ENCODE measurements around the gene B3GNT3. TPM values are rescaled to one million over a fixed set of nuclear protein-coding genes. Genes with fewer than 3 reads are reported as not detected.

Gene B3GNT3
- total and polyA plus RNA-seq, 2 of the 13 experiments (the other 11 are each of a cell fraction or from before 2014, with no cell fraction given): 0.86 to 4.0 TPM

GRCh38 chr19:17751103-17751911, 43.6 kb upstream of the B3GNT3 start, which contains the start of gene FCHO1 (continued):
- TF ChIP-seq, protein P1, sequence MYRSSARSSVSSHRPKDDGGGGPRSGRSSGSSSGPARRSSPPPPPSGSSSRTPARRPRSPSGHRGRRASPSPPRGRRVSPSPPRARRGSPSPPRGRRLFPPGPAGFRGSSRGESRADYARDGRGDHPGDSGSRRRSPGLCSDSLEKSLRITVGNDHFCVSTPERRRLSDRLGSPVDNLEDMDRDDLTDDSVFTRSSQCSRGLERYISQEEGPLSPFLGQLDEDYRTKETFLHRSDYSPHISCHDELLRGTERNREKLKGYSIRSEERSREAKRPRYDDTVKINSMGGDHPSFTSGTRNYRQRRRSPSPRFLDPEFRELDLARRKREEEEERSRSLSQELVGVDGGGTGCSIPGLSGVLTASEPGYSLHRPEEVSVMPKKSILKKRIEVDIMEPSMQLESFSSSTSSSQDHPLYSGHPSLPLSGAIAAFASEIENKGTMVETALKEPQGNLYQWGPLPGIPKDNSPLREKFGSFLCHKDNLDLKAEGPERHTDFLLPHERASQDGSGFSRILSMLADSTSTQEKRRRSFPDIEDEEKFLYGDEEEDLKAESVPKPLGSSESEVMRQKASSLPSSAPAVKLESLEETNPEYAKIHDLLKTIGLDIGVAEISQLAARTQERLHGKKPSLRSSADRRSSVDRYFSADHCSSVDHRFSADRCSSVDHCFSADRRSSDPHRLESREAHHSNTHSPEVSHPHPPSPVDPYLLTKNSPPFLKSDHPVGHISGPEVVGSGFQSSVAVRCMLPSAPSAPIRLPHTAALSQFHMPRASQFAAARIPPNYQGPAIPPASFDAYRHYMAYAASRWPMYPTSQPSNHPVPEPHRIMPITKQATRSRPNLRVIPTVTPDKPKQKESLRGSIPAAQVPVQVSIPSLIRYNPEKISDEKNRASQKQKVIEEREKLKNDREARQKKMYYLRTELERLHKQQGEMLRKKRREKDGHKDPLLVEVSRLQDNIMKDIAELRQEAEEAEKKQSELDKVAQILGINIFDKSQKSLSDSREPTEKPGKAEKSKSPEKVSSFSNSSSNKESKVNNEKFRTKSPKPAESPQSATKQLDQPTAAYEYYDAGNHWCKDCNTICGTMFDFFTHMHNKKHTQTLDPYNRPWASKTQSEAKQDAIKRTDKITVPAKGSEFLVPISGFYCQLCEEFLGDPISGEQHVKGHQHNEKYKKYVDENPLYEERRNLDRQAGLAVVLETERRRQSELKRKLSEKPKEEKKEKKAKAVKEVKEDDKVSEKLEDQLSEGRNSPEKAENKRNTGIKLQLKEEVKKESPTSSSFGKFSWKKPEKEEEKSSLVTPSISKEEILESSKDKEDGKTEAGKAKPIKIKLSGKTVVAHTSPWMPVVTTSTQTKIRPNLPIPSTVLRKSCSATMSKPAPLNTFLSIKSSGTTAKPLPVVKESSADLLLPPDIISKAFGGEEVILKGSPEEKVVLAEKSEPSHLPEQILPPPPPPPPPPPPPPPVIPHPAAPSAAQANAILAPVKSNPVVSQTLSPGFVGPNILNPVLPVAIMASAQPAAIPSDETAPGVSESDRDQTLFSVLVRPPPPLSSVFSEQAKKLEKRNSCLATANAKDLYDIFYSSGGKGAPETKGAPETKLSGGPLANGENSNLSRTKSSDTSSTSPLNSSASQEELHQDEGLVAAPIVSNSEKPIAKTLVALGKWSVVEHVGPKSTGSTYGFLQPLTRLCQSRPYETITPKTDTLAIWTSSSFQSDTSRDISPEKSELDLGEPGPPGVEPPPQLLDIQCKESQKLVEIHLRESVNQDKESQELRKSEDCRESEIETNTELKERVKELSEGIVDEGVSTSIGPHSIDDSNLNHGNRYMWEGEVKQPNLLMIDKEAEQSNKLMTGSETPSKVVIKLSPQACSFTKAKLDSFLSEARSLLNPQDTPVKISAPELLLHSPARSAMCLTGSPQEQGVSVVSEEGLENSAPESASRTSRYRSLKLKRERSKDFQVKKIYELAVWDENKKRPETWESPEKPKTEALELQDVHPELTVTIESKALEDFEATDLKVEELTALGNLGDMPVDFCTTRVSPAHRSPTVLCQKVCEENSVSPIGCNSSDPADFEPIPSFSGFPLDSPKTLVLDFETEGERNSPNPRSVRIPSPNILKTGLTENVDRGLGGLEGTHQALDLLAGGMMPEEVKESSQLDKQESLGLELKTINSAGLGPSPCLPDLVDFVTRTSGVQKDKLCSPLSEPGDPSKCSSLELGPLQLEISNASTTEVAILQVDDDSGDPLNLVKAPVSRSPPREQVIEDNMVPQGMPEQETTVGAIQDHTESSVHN (CRISPR knock-in tag; IDR thresholded peaks at IDR 0.05): no peak
- TF ChIP-seq TEAD2 (CRISPR knock-in tag; IDR thresholded peaks at IDR 0.05): no peak
- no peak for TF ChIP-seq RXRB (CRISPR knock-in tag; IDR thresholded peaks at IDR 0.05; ENCODE audit: borderline replicate concordance)
- TF ChIP-seq RAD51 (IDR thresholded peaks at IDR 0.05; ENCODE audit: borderline replicate concordance): no peak
- no peak for TF ChIP-seq ZNF777 (CRISPR knock-in tag; IDR thresholded peaks at IDR 0.05)
- TF ChIP-seq MLXIP (CRISPR knock-in tag; IDR thresholded peaks at IDR 0.05; ENCODE audit: borderline replicate concordance): no peak
- no peak for TF ChIP-seq ZNF235 (CRISPR knock-in tag; IDR thresholded peaks at IDR 0.05; ENCODE audit: borderline replicate concordance)
- TF ChIP-seq ELF3 (CRISPR knock-in tag; IDR thresholded peaks at IDR 0.05): peak; percentile 38; the same call in 1 of the 2 replicates
- no peak for TF ChIP-seq HNRNPUL1 (IDR thresholded peaks at IDR 0.05; ENCODE audit: low read depth, low read length)
- TF ChIP-seq HDAC1 (CRISPR knock-in tag; IDR thresholded peaks at IDR 0.05): no peak
- TF ChIP-seq STAT5B (CRISPR knock-in tag; IDR thresholded peaks at IDR 0.05): no peak
- TF ChIP-seq NCOA5 (CRISPR knock-in tag; IDR thresholded peaks at IDR 0.05): no peak
- no peak for TF ChIP-seq ZNF563 (CRISPR knock-in tag; IDR thresholded peaks at IDR 0.05)
- TF ChIP-seq ZFP91 (CRISPR knock-in tag; IDR thresholded peaks at IDR 0.05; ENCODE audit: borderline replicate concordance): no peak
- no peak for TF ChIP-seq SNRNP70 (IDR thresholded peaks at IDR 0.05; ENCODE audit: low read depth, low read length)
- peak; percentile 19 for TF ChIP-seq TEAD3 (CRISPR knock-in tag; optimal IDR thresholded peaks at IDR 0.05; ENCODE audit: borderline replicate concordance)
- TF ChIP-seq NPAS2 (CRISPR knock-in tag; IDR thresholded peaks at IDR 0.05; ENCODE audit: borderline replicate concordance): no peak

Measured in HepG2 (cell line).